ENCODE measurements around the gene ERMAP. TPM values are rescaled to one million over a fixed set of nuclear protein-coding genes. Genes with fewer than 3 reads are reported as not detected.

Gene ERMAP
- total and polyA plus RNA-seq, 9 of the 15 experiments (the other 6 are each of a cell fraction or from before 2014, with no cell fraction given) = 8.0 to 31.4 (median 22.5) TPM

- TF ChIP-seq ZMIZ1 (IDR thresholded peaks at IDR 0.05; ENCODE audit: low read depth in 2 of 2, low read length in 2 of 2) (no peak), BRD9 (IDR thresholded peaks at IDR 0.05; ENCODE audit: low read depth, partially characterized antibody) (no peak), POLR3A (IDR thresholded peaks at IDR 0.05; ENCODE audit: borderline replicate concordance, extremely low read depth, insufficient read depth, insufficient read length) (no peak), ELK3 (CRISPR knock-in tag; IDR thresholded peaks at IDR 0.05) (no peak), SMARCA4 (IDR thresholded peaks at IDR 0.05) (peak; percentile 58; the same call in 1 of the 2 replicates), NBN (IDR thresholded peaks at IDR 0.05; ENCODE audit: low read depth) (no peak), ZFP91 (CRISPR knock-in tag; IDR thresholded peaks at IDR 0.05) (0 out of 2 replicates have a peak, but pooled peaks have one; percentile 34), SFPQ (IDR thresholded peaks at IDR 0.05; ENCODE audit: low read depth, low read length) (no peak), HMGN3 (IDR thresholded peaks at IDR 0.05; ENCODE audit: borderline replicate concordance, extremely low read depth, insufficient read length, low read depth, low read length) (no peak), LARP7 (IDR thresholded peaks at IDR 0.05) (peak; percentile 87; the same call in 1 of the 2 replicates), CBFB (CRISPR knock-in tag; IDR thresholded peaks at IDR 0.05) (no peak), ZNF224 (CRISPR knock-in tag; IDR thresholded peaks at IDR 0.05) (no peak), SMAD2 (IDR thresholded peaks at IDR 0.05; ENCODE audit: low read depth, low read length) (no peak), HMG20A (CRISPR knock-in tag; conservative IDR thresholded peaks at IDR 0.05) (no peak), NUFIP1 (IDR thresholded peaks at IDR 0.05; ENCODE audit: partially characterized antibody) (no peak), ZFP36 (IDR thresholded peaks at IDR 0.05; ENCODE audit: low read depth, low read length, partially characterized antibody) (no peak), CBX8 (IDR thresholded peaks at IDR 0.05; ENCODE audit: borderline replicate concordance, extremely low read depth, low read depth, low read length, poor library complexity, severe bottlenecking) (no peak), GMEB1 (CRISPR knock-in tag; IDR thresholded peaks at IDR 0.05) (no peak)
Observed at GRCh38 chr1:42847111-42847595, 30.2 kb downstream of the ERMAP start (continued).

Measured in K562 (cell line).